Astrocyte of the spinal cord (primary cell): ENCODE measurements around the gene MAST2.
"Not testable (repeated sequence)": the region's sequence is repeated elsewhere in the genome, so short reads cannot be mapped to it uniquely, and the experiment has no call there.

ENCODE experiments used
- DNase-seq: peaks from one replicate; pipeline ENCODE4 v3.0.0; 2011; ENCODE audit warnings: low read depth, low spot score
- H3K4me3 ChIP-seq: 2 replicates; pipeline ENCODE4 v1.5.1; 2011; ENCODE audit warnings: low read depth, mild to moderate bottlenecking, low read length, moderate library complexity
- CTCF ChIP-seq: IDR thresholded peaks from 2 replicates; pipeline ENCODE4 v1.5.1; 2012; ENCODE audit warnings: low read depth, mild to moderate bottlenecking, low read length, inconsistent platforms
- in situ Hi-C: cut with HindIII; loops from 2 replicates; pipeline ENCODE4 v1.10.0; 2017; ENCODE audit warnings: low sequenced_read_pairs

The MAST2 gene

GRCh38 chr1:45953934-45954847, 150.8 kb downstream of the MAST2 start:
- no peak overlapping the region for H3K4me3 ChIP-seq
- no peak for TF ChIP-seq CTCF
- peak; percentile 81 for DNase-seq
- in situ Hi-C loops: no loop called here

- H3K4me3 ChIP-seq: no peak overlapping the region
- no peak for TF ChIP-seq CTCF
- in situ Hi-C loops: no loop called here
- no peak for DNase-seq
These were observed 154.3 kb downstream of the MAST2 start for GRCh38 chr1:45957684-45958083.

GRCh38 chr1:45958317-45958716, 154.9 kb downstream of the MAST2 start:
- no peak overlapping the region for H3K4me3 ChIP-seq
- in situ Hi-C loops: no loop called here
- no peak for TF ChIP-seq CTCF
- DNase-seq: no peak

- in situ Hi-C loops: no loop called here
- H3K4me3 ChIP-seq: no peak overlapping the region
- TF ChIP-seq CTCF: no peak
- DNase-seq: no peak
These were observed 157.7 kb downstream of the MAST2 start for GRCh38 chr1:45960930-45961715.

GRCh38 chr1:45961936-45962335, 158.5 kb downstream of the MAST2 start:
- DNase-seq, H3K4me3 ChIP-seq, in situ Hi-C loops: not testable (repeated sequence)

- no peak overlapping the region for H3K4me3 ChIP-seq
- DNase-seq: no peak
- in situ Hi-C loops: no loop called here
- no peak for TF ChIP-seq CTCF
These were observed 165.7 kb downstream of the MAST2 start for GRCh38 chr1:45968941-45969666.
